ENCODE measurements around the gene PNMA8A.

GRCh38 chr19:46427518-46428045, 43.8 kb downstream of the PNMA8A start:
- TF ChIP-seq, protein P1, sequence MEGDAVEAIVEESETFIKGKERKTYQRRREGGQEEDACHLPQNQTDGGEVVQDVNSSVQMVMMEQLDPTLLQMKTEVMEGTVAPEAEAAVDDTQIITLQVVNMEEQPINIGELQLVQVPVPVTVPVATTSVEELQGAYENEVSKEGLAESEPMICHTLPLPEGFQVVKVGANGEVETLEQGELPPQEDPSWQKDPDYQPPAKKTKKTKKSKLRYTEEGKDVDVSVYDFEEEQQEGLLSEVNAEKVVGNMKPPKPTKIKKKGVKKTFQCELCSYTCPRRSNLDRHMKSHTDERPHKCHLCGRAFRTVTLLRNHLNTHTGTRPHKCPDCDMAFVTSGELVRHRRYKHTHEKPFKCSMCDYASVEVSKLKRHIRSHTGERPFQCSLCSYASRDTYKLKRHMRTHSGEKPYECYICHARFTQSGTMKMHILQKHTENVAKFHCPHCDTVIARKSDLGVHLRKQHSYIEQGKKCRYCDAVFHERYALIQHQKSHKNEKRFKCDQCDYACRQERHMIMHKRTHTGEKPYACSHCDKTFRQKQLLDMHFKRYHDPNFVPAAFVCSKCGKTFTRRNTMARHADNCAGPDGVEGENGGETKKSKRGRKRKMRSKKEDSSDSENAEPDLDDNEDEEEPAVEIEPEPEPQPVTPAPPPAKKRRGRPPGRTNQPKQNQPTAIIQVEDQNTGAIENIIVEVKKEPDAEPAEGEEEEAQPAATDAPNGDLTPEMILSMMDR (IDR thresholded peaks at IDR 0.05 in 2 of 3, conservative IDR thresholded peaks at IDR 0.05 in 1 of 3; ENCODE audit: borderline replicate concordance in 1 of 3, insufficient read depth in 1 of 3, low read depth in 2 of 3, low read length in 2 of 3), result no peak
- TF ChIP-seq ZNF274 (IDR thresholded peaks at IDR 0.05; ENCODE audit: low read depth, low read length) (no peak), JUND (IDR thresholded peaks at IDR 0.05) (no peak), SP1 (IDR thresholded peaks at IDR 0.05; ENCODE audit: low read depth) (no peak), ZFX (IDR thresholded peaks at IDR 0.05) (no peak), EZH2 (IDR thresholded peaks at IDR 0.05) (no peak), EZH2phosphoT487 (IDR thresholded peaks at IDR 0.05; ENCODE audit: borderline replicate concordance) (no peak), YY1 (IDR thresholded peaks at IDR 0.05; ENCODE audit: extremely low read depth, insufficient replicate concordance, low read depth, low read length) (no peak), RAD21 (IDR thresholded peaks at IDR 0.05; ENCODE audit: low read depth) (no peak), EGR1 (IDR thresholded peaks at IDR 0.05; ENCODE audit: low read depth) (no peak), POLR2A (IDR thresholded peaks at IDR 0.05; ENCODE audit: borderline replicate concordance, extremely low read depth, insufficient read depth, insufficient read length) (no peak), TCF7L2 (IDR thresholded peaks at IDR 0.05; ENCODE audit: borderline replicate concordance, extremely low read depth, insufficient read depth, insufficient read length) (no peak), CEBPB (IDR thresholded peaks at IDR 0.05; ENCODE audit: low read depth) (no peak)
- TF ChIP-seq, protein P2, sequence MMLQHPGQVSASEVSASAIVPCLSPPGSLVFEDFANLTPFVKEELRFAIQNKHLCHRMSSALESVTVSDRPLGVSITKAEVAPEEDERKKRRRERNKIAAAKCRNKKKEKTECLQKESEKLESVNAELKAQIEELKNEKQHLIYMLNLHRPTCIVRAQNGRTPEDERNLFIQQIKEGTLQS (IDR thresholded peaks at IDR 0.05), result no peak
